Duodenal mucosa (tissue), 2 donors: ENCODE results near the gene PSMD5.

Experiments
- H3K27ac ChIP-seq: one replicate; pipeline ENCODE4 v1.7.0; 2013; ENCODE audit warnings: low read depth, low read length
- H3K27me3 ChIP-seq, 2 donors: one replicate each; pipeline ENCODE4 v1.7.0; 2013; ENCODE audit warnings: low read length in 2 of 2, control low read depth in 1 of 2; ENCODE audit not compliant: insufficient read depth in 2 of 2, control insufficient read depth in 1 of 2
- H3K36me3 ChIP-seq, 2 donors: one replicate each; pipeline ENCODE4 v1.7.0; 2013; ENCODE audit warnings: low read length in 2 of 2, control low read depth in 1 of 2; ENCODE audit not compliant: insufficient read depth in 2 of 2, control insufficient read depth in 1 of 2
- H3K4me1 ChIP-seq, 2 donors: one replicate each; pipeline ENCODE4 v1.7.0; 2013; ENCODE audit warnings: low read length in 2 of 2, control low read depth in 1 of 2; ENCODE audit not compliant: insufficient read depth in 2 of 2, control insufficient read depth in 1 of 2
- H3K4me3 ChIP-seq, 2 donors: one replicate each; pipeline ENCODE4 v1.7.0; 2013; ENCODE audit warnings: low read length in 2 of 2, low read depth in 1 of 2
- H3K9ac ChIP-seq, 2 donors: one replicate each; pipeline ENCODE4 v1.7.0; 2013; ENCODE audit warnings: low read length in 2 of 2, low read depth in 1 of 2
- H3K9me3 ChIP-seq, 2 donors: one replicate each; pipeline ENCODE4 v1.7.0; 2013; ENCODE audit warnings: low read length in 2 of 2, control low read depth in 1 of 2; ENCODE audit not compliant: control insufficient read depth in 1 of 2

The PSMD5 gene

GRCh38 chr9:120845255-120845654 is 2.5 kb upstream of the PSMD5 start:
- Histone ChIP-seq H3K27me3 (no peaks in the 10 kb centered on the region), H3K36me3 (no peaks in the 10 kb centered on the region), H3K27ac (no peak overlapping the region), H3K4me1 (peaks cover 9 to 13% of the 10 kb centered on the region in 2 donors), H3K4me3 (no peak overlapping the region), H3K9ac (no peak overlapping the region), H3K9me3 (no peaks in the 10 kb centered on the region)

GRCh38 chr9:120841930-120842684 is 615 bp downstream of the PSMD5 start:
- peaks cover 9 to 13% of the 10 kb centered on the region in 2 donors for H3K4me1 ChIP-seq
- H3K27ac ChIP-seq, result peak overlapping the region; percentile 86
- peak overlapping the region; percentile 89 to 92 for H3K4me3 ChIP-seq
- H3K27me3 ChIP-seq, result no peaks in the 10 kb centered on the region
- no peaks in the 10 kb centered on the region for H3K9me3 ChIP-seq
- peaks cover 0 to 4% of the 10 kb centered on the region in 2 donors for H3K36me3 ChIP-seq
- peak overlapping the region; percentile 94 to 96 for H3K9ac ChIP-seq

- no peak overlapping the region for H3K4me3 ChIP-seq
- no peak overlapping the region for H3K27ac ChIP-seq
- H3K4me1 ChIP-seq, result peaks cover 9 to 13% of the 10 kb centered on the region in 2 donors
- H3K36me3 ChIP-seq, result peaks cover 6 to 10% of the 10 kb centered on the region in 2 donors
- H3K9ac ChIP-seq, result no peak overlapping the region
- H3K9me3 ChIP-seq, result no peaks in the 10 kb centered on the region
- no peaks in the 10 kb centered on the region for H3K27me3 ChIP-seq
Measured at GRCh38 chr9:120839146-120839545, 3.6 kb downstream of the PSMD5 start.

GRCh38 chr9:120837921-120838320 is 4.8 kb downstream of the PSMD5 start:
- Histone ChIP-seq H3K9ac (no peak overlapping the region), H3K4me3 (no peak overlapping the region), H3K27me3 (no peaks in the 10 kb centered on the region), H3K36me3 (peaks cover 8 to 10% of the 10 kb centered on the region in 2 donors), H3K27ac (no peak overlapping the region), H3K9me3 (no peaks in the 10 kb centered on the region), H3K4me1 (peaks cover 9% of the 10 kb centered on the region in 2 donors)

- Histone ChIP-seq H3K36me3 (peaks cover 27 to 47% of the 10 kb centered on the region in 2 donors), H3K27me3 (no peaks in the 10 kb centered on the region), H3K4me3 (no peak overlapping the region), H3K9ac (no peak overlapping the region), H3K4me1 (no peaks in the 10 kb centered on the region), H3K9me3 (no peaks in the 10 kb centered on the region), H3K27ac (no peak overlapping the region)
Measured at GRCh38 chr9:120833325-120833724, 9.4 kb downstream of the PSMD5 start.

- Histone ChIP-seq H3K4me3 (no peak overlapping the region), H3K4me1 (no peaks in the 10 kb centered on the region), H3K9me3 (no peaks in the 10 kb centered on the region), H3K27ac (no peak overlapping the region), H3K9ac (no peak overlapping the region), H3K36me3 (peaks cover 25 to 47% of the 10 kb centered on the region in 2 donors), H3K27me3 (no peaks in the 10 kb centered on the region)
Measured at GRCh38 chr9:120832807-120833206, 9.9 kb downstream of the PSMD5 start.

GRCh38 chr9:120830865-120831264 is 11.9 kb downstream of the PSMD5 start:
- Histone ChIP-seq H3K4me1 (no peaks in the 10 kb centered on the region), H3K27me3 (no peaks in the 10 kb centered on the region), H3K36me3 (peaks cover 32 to 55% of the 10 kb centered on the region in 2 donors), H3K9me3 (no peaks in the 10 kb centered on the region), H3K4me3 (no peak overlapping the region), H3K27ac (no peak overlapping the region), H3K9ac (no peak overlapping the region)

- Histone ChIP-seq H3K36me3 (peaks cover 32 to 56% of the 10 kb centered on the region in 2 donors), H3K27ac (no peak overlapping the region), H3K27me3 (no peaks in the 10 kb centered on the region)
Measured at GRCh38 chr9:120830151-120830550, 12.6 kb downstream of the PSMD5 start.

GRCh38 chr9:120829650-120830049 is 13.1 kb downstream of the PSMD5 start:
- Histone ChIP-seq H3K4me1 (no peaks in the 10 kb centered on the region), H3K9ac (no peak overlapping the region)

More at GRCh38 chr9:120830151-120830550, 12.6 kb downstream of the PSMD5 start:
- no peak overlapping the region for H3K4me3 ChIP-seq
- H3K9ac ChIP-seq, result no peak overlapping the region
- H3K9me3 ChIP-seq, result no peaks in the 10 kb centered on the region
- no peaks in the 10 kb centered on the region for H3K4me1 ChIP-seq

GRCh38 chr9:120820095-120820494 is 22.6 kb downstream of the PSMD5 start:
- H3K9ac ChIP-seq, result no peak overlapping the region
- H3K4me3 ChIP-seq, result no peak overlapping the region
- H3K27ac ChIP-seq, result no peak overlapping the region
- peaks cover 0 to 6% of the 10 kb centered on the region in 2 donors for H3K4me1 ChIP-seq
- peaks cover 38 to 60% of the 10 kb centered on the region in 2 donors for H3K36me3 ChIP-seq
- H3K27me3 ChIP-seq, result no peaks in the 10 kb centered on the region
- no peaks in the 10 kb centered on the region for H3K9me3 ChIP-seq

More at GRCh38 chr9:120829650-120830049, 13.1 kb downstream of the PSMD5 start:
- H3K36me3 ChIP-seq, result peaks cover 27 to 60% of the 10 kb centered on the region in 2 donors
- H3K9me3 ChIP-seq, result no peaks in the 10 kb centered on the region
- H3K27ac ChIP-seq, result no peak overlapping the region
- no peak overlapping the region for H3K4me3 ChIP-seq
- H3K27me3 ChIP-seq, result no peaks in the 10 kb centered on the region
